C4-2B (cell line): ENCODE data around the gene CUX1.

Source experiments
- H3K27ac ChIP-seq: fragments of 450-650 bp; 2 replicates; pipeline ENCODE4 v1.5.1; 2017
- ZFX ChIP-seq: fragments of 450-650 bp; IDR thresholded peaks from 2 replicates; pipeline ENCODE4 v1.6.1; 2017
- TF ChIP-seq, protein P1 (sequence below): fragments of 450-650 bp; conservative IDR thresholded peaks from 2 replicates; pipeline ENCODE4 v1.5.1; 2017; ENCODE audit warnings: mild to moderate bottlenecking

CUX1 gene

DNA sequence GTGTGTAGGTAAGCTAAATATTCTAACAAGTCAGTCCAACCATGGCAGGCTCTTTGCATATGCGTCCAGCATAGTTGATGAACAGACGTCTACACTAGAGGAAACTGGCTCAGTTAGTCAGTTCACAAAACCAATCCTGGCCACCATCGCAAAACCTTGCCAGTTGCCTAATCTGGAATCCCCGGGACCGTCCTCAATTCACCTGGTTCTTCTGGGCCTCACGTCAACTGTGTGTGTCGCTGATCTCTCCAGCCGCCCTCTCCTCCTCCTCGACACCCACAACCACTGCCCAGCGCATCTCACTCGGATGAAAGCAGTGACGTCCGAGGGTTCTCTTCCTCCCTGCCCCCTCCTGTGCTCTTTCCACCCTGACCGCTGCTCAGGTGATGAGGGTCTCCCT lies 251.4 kb downstream of the CUX1 start:
- no peak overlapping the region for H3K27ac ChIP-seq
- TF ChIP-seq, protein P1, sequence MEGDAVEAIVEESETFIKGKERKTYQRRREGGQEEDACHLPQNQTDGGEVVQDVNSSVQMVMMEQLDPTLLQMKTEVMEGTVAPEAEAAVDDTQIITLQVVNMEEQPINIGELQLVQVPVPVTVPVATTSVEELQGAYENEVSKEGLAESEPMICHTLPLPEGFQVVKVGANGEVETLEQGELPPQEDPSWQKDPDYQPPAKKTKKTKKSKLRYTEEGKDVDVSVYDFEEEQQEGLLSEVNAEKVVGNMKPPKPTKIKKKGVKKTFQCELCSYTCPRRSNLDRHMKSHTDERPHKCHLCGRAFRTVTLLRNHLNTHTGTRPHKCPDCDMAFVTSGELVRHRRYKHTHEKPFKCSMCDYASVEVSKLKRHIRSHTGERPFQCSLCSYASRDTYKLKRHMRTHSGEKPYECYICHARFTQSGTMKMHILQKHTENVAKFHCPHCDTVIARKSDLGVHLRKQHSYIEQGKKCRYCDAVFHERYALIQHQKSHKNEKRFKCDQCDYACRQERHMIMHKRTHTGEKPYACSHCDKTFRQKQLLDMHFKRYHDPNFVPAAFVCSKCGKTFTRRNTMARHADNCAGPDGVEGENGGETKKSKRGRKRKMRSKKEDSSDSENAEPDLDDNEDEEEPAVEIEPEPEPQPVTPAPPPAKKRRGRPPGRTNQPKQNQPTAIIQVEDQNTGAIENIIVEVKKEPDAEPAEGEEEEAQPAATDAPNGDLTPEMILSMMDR: no peak
- no peak for TF ChIP-seq ZFX

DNA sequence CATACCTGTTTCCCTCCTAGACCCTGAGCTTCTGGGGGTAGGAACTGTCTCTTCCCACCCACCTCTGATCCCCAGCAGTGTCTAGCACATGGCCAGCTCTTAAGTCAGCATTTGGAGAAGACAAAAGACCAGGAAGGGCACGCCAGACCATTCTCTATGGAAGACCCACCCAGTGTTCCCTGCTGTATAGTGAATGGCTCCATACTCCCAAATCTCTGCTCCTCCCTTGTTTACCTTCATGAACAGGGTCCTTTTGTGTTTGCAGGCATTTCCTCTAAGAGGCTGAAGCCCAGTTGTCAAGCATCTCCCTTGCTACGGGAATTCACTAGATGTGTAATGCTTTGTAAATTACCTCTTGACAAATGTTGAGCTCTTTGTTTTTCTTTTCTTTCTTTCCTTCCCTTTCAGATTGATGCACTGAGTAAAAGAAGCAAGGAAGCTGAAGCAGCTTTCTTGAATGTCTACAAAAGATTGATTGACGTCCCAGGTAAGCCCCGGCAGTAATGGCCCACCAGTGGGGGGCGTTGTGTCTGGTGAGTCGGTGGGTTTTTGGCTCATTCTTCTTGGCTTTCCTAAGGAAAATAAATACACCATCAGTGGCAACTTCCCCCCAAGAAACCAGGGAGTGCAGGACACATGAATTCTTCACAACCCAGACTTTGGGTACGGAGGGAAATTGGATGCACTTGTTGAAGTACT lies 252.7 kb downstream of the CUX1 start:
- TF ChIP-seq, protein P1: no peak
- no peak for TF ChIP-seq ZFX
- H3K27ac ChIP-seq: no peak overlapping the region

DNA sequence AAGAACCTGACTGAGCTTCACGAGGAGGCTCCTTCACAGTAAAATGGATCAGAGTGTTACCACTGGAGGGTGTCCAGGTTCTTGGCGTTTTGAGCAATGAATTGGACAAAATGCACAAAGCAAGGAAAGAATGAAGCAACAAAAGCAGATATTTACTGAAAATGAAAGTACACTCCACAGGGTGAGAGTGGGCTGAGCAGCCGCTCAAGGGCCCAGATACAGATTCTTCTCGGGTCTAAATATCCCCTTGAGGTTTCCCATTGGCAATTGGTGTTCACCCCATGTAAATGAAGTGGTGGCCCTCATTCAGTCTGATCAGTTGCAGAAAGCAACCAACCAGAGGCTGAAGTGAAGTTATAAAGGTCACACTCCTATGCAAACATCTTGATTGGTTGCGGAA lies 254.6 kb downstream of the CUX1 start:
- TF ChIP-seq, protein P1: no peak
- no peak for TF ChIP-seq ZFX
- H3K27ac ChIP-seq: no peak overlapping the region

DNA sequence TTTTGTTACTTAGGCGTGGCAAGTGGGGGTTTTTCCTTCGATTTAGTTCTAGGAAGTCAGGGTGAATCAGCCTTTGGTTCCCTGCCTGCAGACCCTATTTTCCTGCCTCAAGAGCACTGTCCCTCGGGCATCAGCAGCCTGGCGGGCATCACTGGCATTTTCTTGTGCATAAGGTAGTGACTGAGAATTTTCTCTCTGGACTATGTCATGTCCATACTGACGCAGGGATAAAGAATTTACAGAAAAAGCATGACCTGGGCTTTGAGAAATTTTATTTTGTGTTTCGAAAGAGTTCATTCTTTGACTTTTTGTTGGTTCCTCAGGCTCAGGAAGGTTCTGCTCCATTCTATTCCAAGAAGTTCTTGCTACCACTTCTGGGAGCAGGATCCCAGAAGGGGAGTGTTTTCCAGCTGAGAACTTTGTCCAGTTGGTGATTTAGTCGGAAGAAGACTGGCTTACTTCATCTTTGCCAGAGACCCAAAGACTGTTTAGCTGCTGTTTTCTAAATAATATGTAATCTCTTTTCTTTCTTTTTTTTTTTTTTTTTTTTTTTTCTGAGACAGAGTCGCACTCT lies 255.3 kb downstream of the CUX1 start:
- TF ChIP-seq, protein P1: no peak
- no peak for TF ChIP-seq ZFX
- no peak overlapping the region for H3K27ac ChIP-seq

DNA sequence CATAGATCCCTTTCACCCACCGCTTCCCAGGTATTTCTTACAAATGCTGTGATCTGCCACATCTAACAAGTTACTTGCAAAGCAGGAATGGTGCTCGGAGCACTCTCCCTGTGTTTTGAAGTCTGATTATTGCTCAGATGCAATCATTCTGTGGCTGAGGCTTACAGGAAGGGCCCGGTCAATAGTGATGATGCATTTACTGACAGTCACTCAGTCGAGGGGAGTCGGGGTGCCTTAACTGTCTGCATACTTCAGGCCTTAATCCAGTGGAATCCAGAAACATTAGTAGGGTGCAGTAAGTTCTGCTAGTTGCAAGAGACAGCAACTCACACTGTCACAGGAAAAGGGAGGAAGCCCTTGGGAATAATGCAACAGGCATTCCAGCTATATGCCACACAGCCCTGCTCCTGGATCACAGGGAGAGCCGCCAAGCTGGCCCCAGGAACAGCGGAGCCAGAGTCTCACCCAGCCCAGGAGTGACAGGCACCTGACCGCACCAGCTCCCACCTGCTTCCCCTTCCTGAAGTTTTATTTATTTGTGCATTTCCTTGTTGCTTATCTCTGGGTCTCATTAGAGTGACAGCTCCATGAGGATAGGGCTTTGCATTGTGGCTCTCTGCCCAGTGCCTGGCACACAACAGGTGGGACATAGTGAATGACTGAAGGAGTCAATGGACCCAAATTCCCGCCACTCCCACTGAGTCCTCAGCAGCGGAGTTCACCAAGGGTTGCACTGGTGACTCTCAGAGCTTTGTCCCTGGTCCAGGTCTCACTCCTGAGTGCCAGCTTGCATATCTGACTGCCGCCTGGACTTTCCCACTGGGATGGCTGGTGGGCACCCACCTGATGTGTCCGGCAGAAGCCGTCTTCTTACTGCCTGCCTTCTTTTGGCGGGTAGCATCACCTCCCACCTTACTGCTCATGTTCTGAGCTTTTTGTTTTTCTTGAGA lies 256.8 kb downstream of the CUX1 start:
- no peak for TF ChIP-seq ZFX
- TF ChIP-seq, protein P1: no peak
- no peak overlapping the region for H3K27ac ChIP-seq

DNA sequence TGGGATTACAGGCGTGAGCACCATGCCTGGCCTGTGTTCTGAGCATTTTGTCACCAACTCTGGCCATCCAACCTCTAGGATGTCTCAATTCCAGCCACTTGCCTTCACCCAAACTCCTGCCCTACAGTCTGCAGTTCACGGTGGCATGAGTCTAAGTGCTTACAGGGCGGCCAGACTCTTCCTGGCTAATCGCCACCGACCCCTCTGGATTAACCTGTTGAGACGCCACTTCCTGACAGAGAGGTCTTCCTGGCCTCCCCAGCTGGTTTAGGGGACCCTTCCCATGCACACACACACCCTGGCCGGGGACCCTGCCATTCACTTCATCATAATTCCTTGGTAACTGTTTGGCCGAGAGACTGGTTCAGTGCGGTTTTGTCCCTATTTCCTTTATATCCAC lies 257.7 kb downstream of the CUX1 start:
- H3K27ac ChIP-seq: no peak overlapping the region
- no peak for TF ChIP-seq ZFX
- TF ChIP-seq, protein P1: no peak
